CD8-positive, alpha-beta memory T cell (primary cell): ENCODE measurements around the gene HOMER3. TPM values are rescaled to one million over a fixed set of nuclear protein-coding genes. Genes with fewer than 3 reads are reported as not detected.
A peak's percentile ranks its signal among the peaks of the same experiment; 100 is the strongest.

ENCODE experiments used
- CTCF ChIA-PET: fragments of 350-600 bp; sonication (Branson Sonifier 250); formaldehyde crosslinking; loops from one replicate; lab custom pipeline; 2021; ENCODE audit warnings: antibody characterized with exemption; lab: Charles Lee
- POLR2A ChIA-PET: fragments of 350-600 bp; sonication (Branson Sonifier 250); formaldehyde crosslinking; loops from one replicate; lab custom pipeline; 2021; ENCODE audit warnings: antibody characterized with exemption; lab: Charles Lee
- DNase-seq, 5 donors: peaks; one replicate each; pipeline versions ENCODE4 v3.0.0 to v3.0.0-alpha.2; 2020 to 2022; ENCODE audit warnings: mixed read lengths in 1 of 5
- H3K27ac ChIP-seq: one replicate; pipeline ENCODE4 v1.7.0; 2013; ENCODE audit warnings: low read depth, mild to moderate bottlenecking, low read length, moderate library complexity
- H3K27me3 ChIP-seq: 2 replicates; pipeline ENCODE4 v1.7.0; 2013; ENCODE audit warnings: low read length, mild to moderate bottlenecking; ENCODE audit not compliant: insufficient read depth, poor library complexity, severe bottlenecking
- H3K36me3 ChIP-seq: 2 replicates; pipeline ENCODE4 v1.7.0; 2013; ENCODE audit warnings: mild to moderate bottlenecking, low read length, moderate library complexity; ENCODE audit not compliant: insufficient read depth
- H3K4me1 ChIP-seq: 2 replicates; pipeline ENCODE4 v1.7.0; 2013; ENCODE audit warnings: mild to moderate bottlenecking, low read length, moderate library complexity; ENCODE audit not compliant: insufficient read depth
- H3K4me3 ChIP-seq: 2 replicates; pipeline ENCODE4 v1.7.0; 2013; ENCODE audit warnings: mild to moderate bottlenecking, low read length
- H3K9me3 ChIP-seq: 2 replicates; pipeline ENCODE4 v1.7.0; 2013; ENCODE audit warnings: mild to moderate bottlenecking, low read length
- H3K27ac Mint-ChIP-seq, 8 donors: one replicate each; pipeline ENCODE4 v1.8.0; 2020 to 2021; ENCODE audit warnings: mixed read lengths in 8 of 8, mild to moderate bottlenecking in 6 of 8, inconsistent platforms in 3 of 8, moderate library complexity in 3 of 8
- H3K27me3 Mint-ChIP-seq, 2 donors: one replicate each; pipeline ENCODE4 v1.8.0; 2020 to 2021; ENCODE audit warnings: mixed read lengths in 2 of 2, mild to moderate bottlenecking in 1 of 2, moderate library complexity in 1 of 2
- H3K36me3 Mint-ChIP-seq, 3 donors: one replicate each; pipeline ENCODE4 v1.8.0; 2020 to 2021; ENCODE audit warnings: mixed read lengths in 3 of 3, inconsistent platforms in 1 of 3, mild to moderate bottlenecking in 1 of 3
- H3K4me1 Mint-ChIP-seq, 3 donors: one replicate each; pipeline ENCODE4 v1.8.0; 2020 to 2021; ENCODE audit warnings: mixed read lengths in 3 of 3, inconsistent platforms in 1 of 3, mild to moderate bottlenecking in 1 of 3
- H3K4me3 Mint-ChIP-seq, 7 donors: one replicate each; pipeline ENCODE4 v1.8.0; 2020 to 2021; ENCODE audit warnings: mixed read lengths in 7 of 7, mild to moderate bottlenecking in 6 of 7, moderate library complexity in 4 of 7, inconsistent platforms in 2 of 7
- H3K9me3 Mint-ChIP-seq, 5 donors: one replicate each; pipeline ENCODE4 v1.8.0; 2020 to 2022; ENCODE audit warnings: mixed read lengths in 5 of 5, mild to moderate bottlenecking in 3 of 5, moderate library complexity in 2 of 5, inconsistent platforms in 1 of 5
- polyA plus RNA-seq: library from polyadenylated mRNA; unstranded; fragments of 300-500 nt; fragmentation: Illumina TruSeq; gene quantifications from one replicate; pipeline ENCODE4 v1.2.3, GENCODE V29; 2021
- total RNA-seq, 2 experiments: library from RNA; stranded (reverse); gene quantifications; one replicate each; pipeline ENCODE4 v1.2.3, GENCODE V29; 2021

HOMER3 gene
- total RNA-seq: 1 to 10 TPM; 1.2 to 1.3 TPM
- 0.58 TPM for polyA plus RNA-seq

DNA sequence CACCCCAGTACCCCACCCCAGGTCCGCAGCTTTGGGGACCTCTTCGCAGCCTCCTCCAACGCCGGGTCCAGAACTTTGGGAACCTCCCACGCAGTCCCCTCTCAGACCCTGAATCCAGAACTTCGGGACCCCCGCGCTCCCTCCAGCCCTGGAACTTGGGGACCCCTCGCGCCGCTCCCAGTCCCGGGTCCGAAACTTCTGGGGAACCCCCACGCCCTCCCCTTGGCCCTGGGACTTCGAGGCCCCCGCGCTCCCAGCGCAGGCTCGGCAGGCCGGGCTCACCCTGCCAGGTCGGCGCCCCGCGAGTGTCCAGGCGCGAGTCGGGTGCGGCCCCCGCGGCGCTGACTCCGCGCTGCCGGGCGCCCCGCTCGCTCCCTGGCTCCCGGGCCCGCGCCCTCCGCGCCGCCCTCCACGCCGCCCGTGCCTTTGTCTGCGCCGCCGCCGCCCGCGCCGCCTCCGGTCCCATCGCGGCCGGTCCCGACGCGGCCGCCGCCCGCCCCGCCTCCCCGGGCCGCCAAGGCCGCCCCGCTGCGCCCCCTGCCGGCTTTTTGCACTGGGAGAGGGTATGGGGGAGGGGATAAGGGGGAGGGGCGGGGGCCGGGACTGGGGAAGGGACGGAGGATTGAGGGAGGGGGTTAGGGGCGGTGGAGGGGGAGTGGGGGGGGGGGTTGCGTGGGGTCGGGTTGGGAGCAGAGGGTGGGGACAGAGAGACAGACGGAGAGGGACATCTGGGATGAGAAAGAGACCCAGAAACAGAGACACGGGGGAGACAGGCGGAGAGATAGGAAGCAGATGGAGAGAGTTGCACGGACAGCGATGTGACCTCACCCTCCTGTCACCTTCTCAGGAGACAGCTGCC lies at the start of gene HOMER3:
Gene HOMER3 (minus strand): TSS at position 449 of the 859 bp plus-strand sequence. CDS start 2,235 bp downstream, outside the sequence.
- Mint-ChIP-seq H3K4me1 (peaks cover 8 to 19% (median 10%) of the 10 kb centered on the region in 3 donors), H3K36me3 (no peaks in the 10 kb centered on the region), H3K4me3 (peak within 1 kb of the TSS; percentile 60 to 85 (median 70)), H3K27me3 (peaks cover 26 to 34% of the 10 kb centered on the region in 2 donors), H3K27ac (peak within 1 kb of the TSS in 1 of 8 donors; percentile 6), H3K9me3 (no peaks in the 10 kb centered on the region)
- DNase-seq: peak; percentile 51 to 80 (median 64)
- ChIA-PET POLR2A (no interaction called here), CTCF (no interaction called here)
- Histone ChIP-seq H3K4me1 (peaks cover 6% of the 10 kb centered on the region), H3K4me3 (no peak within 1 kb of the TSS), H3K27me3 (peaks cover 5% of the 10 kb centered on the region), H3K36me3 (no peaks in the 10 kb centered on the region), H3K27ac (no peak within 1 kb of the TSS), H3K9me3 (no peaks in the 10 kb centered on the region)

DNA sequence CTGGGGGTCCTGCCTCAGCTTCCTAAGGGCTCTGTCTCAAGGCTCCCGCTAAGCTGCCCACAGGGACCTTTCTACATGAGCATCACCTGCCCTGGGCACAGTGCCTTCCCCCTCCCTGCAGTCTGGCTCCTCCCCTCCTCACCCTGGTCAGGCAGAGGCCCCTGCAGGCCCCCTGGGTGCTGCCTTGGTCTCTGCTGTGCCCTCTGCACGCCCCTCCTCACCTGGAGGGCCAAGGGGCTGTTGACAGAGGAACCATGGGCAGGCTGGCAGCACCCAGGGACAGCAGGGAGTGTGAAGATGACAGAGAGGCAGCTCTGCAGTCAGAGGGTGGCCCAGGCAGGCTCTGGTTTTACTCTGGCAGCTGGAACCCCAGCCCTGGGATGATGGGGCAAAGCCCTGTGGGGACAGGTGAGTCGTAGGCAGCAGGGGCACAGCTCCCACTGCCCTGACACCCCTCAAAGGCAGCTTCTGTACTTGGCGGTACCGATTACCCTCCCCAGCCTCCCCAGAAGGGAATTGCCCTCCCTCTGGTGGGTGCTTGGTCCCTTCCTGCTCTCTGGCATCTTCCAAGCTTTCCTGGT lies 49.2 kb upstream of the HOMER3 start:
- CTCF ChIA-PET: interaction anchor here (1.5 kb wide), 1 partner anchor 396 kb away, joined by 3 read pairs; no protein-coding TSS in a partner anchor
- DNase-seq: no peak
- POLR2A ChIA-PET: no interaction called here

DNA sequence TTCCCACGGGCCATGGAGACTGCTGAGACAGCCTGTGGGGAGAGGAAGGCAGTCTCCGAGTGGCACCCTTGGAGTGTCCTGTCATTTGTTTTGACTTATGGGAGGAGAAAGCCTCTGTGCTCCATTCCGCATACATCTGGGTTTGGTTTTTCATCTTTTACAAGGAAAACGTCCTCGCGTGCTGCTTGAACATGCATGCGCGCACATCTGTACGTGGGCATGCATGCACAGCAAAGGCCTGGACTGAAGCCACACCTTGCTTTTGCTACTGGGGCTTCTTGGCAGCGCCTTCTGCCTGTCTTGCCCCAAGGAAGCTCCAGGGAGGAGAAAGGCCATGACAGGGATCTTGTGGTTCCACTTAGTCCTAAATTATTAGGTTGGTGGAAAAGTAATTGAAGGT lies 48.3 kb upstream of the HOMER3 start:
- no peak overlapping the region for H3K27ac Mint-ChIP-seq
- no peaks in the 10 kb centered on the region for H3K9me3 Mint-ChIP-seq
- peaks cover 5% of the 10 kb centered on the region for H3K36me3 ChIP-seq
- ChIA-PET CTCF (interaction anchor here (1.5 kb wide), 1 partner anchor 395 kb away, joined by 3 read pairs; no protein-coding TSS in a partner anchor), POLR2A (no interaction called here)
- H3K27me3 Mint-ChIP-seq: peaks cover 0 to 8% of the 10 kb centered on the region in 2 donors
- H3K27ac ChIP-seq: no peak overlapping the region
- no peak overlapping the region for H3K4me3 Mint-ChIP-seq
- peaks cover 0 to 30% (median 10%) of the 10 kb centered on the region in 3 donors for H3K36me3 Mint-ChIP-seq
- no peak for DNase-seq
- no peaks in the 10 kb centered on the region for H3K9me3 ChIP-seq
- H3K27me3 ChIP-seq: peaks cover 4% of the 10 kb centered on the region
- no peaks in the 10 kb centered on the region for H3K4me1 Mint-ChIP-seq
- no peaks in the 10 kb centered on the region for H3K4me1 ChIP-seq
- H3K4me3 ChIP-seq: no peak overlapping the region

More for the DNA sequence above, 49.2 kb upstream of the HOMER3 start:
- no peaks in the 10 kb centered on the region for H3K4me1 ChIP-seq
- H3K27ac ChIP-seq: no peak overlapping the region
- H3K27me3 Mint-ChIP-seq: peaks cover 0 to 6% of the 10 kb centered on the region in 2 donors
- no peak overlapping the region for H3K4me3 Mint-ChIP-seq
- peaks cover 7% of the 10 kb centered on the region for H3K36me3 ChIP-seq
- H3K27me3 ChIP-seq: peaks cover 3% of the 10 kb centered on the region
- no peaks in the 10 kb centered on the region for H3K9me3 ChIP-seq
- H3K9me3 Mint-ChIP-seq: no peaks in the 10 kb centered on the region
- no peak overlapping the region for H3K27ac Mint-ChIP-seq
- H3K4me3 ChIP-seq: no peak overlapping the region
- H3K4me1 Mint-ChIP-seq: no peaks in the 10 kb centered on the region
- H3K36me3 Mint-ChIP-seq: peaks cover 0 to 38% (median 11%) of the 10 kb centered on the region in 3 donors

DNA sequence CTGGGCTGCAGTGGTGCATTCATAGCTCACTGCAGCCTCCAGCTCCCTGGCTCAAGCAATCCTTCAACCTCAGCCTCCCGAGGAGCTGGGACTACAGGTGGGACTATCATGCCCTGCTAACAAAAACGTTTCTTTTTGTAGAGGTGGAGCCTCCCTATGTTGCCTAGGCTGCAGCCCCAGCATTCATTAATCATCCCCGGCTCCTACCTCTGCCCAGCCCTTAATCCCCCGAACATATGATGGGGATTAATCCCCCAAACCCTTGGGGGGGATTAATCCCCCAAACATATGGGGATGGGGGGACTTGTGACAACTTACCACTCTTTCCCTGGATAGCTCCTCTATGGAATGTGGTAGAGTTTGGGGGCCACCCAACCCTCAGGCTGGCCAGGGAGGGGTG lies 46.4 kb upstream of the HOMER3 start:
- H3K36me3 ChIP-seq: no peaks in the 10 kb centered on the region
- Mint-ChIP-seq H3K4me1 (no peaks in the 10 kb centered on the region), H3K4me3 (no peak overlapping the region), H3K9me3 (no peaks in the 10 kb centered on the region), H3K36me3 (peaks cover 0 to 11% (median 0%) of the 10 kb centered on the region in 3 donors), H3K27ac (peak overlapping the region in 1 of 8 donors; percentile 38), H3K27me3 (peaks cover 4 to 12% of the 10 kb centered on the region in 2 donors)
- H3K27me3 ChIP-seq: peaks cover 8% of the 10 kb centered on the region
- CTCF ChIA-PET: interaction anchor here (1.0 kb wide), 1 partner anchor 537 kb away, joined by 3 read pairs; no protein-coding TSS in a partner anchor
- no peak overlapping the region for H3K27ac ChIP-seq
- no peaks in the 10 kb centered on the region for H3K9me3 ChIP-seq
- no peak for DNase-seq
- no peaks in the 10 kb centered on the region for H3K4me1 ChIP-seq
- POLR2A ChIA-PET: no interaction called here
- H3K4me3 ChIP-seq: no peak overlapping the region

DNA sequence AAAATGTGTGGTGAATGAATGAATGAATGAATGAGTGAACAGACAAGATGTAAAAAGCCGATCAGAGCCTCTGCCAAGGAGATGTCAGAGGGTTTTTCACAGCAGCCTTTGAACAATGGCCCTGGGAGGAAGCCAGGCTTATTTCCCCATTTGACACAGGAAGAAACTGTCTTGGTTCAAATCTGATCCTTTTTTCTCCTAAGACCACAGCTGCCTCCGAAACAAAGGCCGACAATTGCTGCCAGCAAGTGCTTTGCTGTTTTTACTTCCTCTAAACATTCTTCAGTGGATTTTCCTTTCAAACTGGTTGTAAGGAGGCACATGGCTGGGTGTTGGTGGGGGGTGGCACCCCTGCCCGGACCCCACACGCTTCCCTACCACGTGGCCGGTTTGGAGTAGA lies 44.2 kb upstream of the HOMER3 start:
- DNase-seq: no peak
- POLR2A ChIA-PET: no interaction called here
- no peaks in the 10 kb centered on the region for H3K4me1 Mint-ChIP-seq
- no peak overlapping the region for H3K4me3 Mint-ChIP-seq
- Histone ChIP-seq H3K27ac (no peak overlapping the region), H3K36me3 (no peaks in the 10 kb centered on the region), H3K4me1 (no peaks in the 10 kb centered on the region), H3K27me3 (peaks cover 8% of the 10 kb centered on the region), H3K9me3 (no peaks in the 10 kb centered on the region), H3K4me3 (no peak overlapping the region)
- CTCF ChIA-PET: no interaction called here
- H3K27me3 Mint-ChIP-seq: peaks cover 10 to 17% of the 10 kb centered on the region in 2 donors
- H3K27ac Mint-ChIP-seq: no peak overlapping the region
- H3K36me3 Mint-ChIP-seq: no peaks in the 10 kb centered on the region
- no peaks in the 10 kb centered on the region for H3K9me3 Mint-ChIP-seq

DNA sequence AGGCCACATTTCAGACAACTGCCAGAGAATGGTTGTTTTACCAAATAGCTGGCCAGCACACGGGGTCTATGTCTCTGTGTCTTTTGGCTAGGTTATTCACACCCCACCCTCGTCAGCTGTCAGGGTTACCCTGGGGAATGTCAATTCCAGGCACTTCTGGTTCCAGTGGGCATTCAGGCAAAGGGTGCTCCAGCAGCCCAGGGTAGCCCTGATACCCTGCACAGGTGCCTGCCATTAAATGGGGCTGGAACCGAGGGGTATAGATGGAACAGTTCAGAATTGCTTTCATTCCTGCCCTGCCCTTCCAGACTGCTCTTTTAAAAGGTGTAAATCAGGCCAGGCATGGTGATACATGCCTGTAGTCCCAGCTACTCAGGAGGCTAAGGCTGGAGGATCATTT lies 43.2 kb upstream of the HOMER3 start:
- Histone ChIP-seq H3K27me3 (peaks cover 8% of the 10 kb centered on the region), H3K4me1 (no peaks in the 10 kb centered on the region), H3K4me3 (no peak overlapping the region), H3K36me3 (no peaks in the 10 kb centered on the region), H3K27ac (no peak overlapping the region), H3K9me3 (no peaks in the 10 kb centered on the region)
- ChIA-PET POLR2A (no interaction called here), CTCF (no interaction called here)
- H3K36me3 Mint-ChIP-seq: no peaks in the 10 kb centered on the region
- no peak overlapping the region for H3K27ac Mint-ChIP-seq
- no peak for DNase-seq
- no peaks in the 10 kb centered on the region for H3K4me1 Mint-ChIP-seq
- no peaks in the 10 kb centered on the region for H3K9me3 Mint-ChIP-seq
- peaks cover 13 to 17% of the 10 kb centered on the region in 2 donors for H3K27me3 Mint-ChIP-seq
- H3K4me3 Mint-ChIP-seq: no peak overlapping the region

DNA sequence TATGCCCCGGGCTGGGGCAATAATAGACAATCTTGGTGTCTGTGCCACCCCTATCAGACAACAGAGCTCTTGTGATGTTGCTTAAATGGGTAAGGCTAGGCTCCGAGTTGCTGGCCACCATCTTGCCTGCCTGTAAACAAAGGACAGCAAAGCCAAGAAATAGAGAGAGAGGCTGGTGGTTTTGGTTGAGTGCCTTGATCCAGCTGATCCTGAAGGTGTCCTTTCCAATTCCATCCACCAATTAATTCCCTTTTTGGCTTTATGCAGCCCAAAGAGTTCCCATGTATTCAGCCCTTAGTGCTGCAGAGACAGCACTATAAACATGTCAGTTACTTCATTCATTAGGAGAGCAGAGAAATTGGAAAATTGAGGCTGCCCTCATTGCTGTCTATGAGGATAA lies 41.7 kb upstream of the HOMER3 start:
- POLR2A ChIA-PET: no interaction called here
- Histone ChIP-seq H3K27me3 (peaks cover 8% of the 10 kb centered on the region), H3K36me3 (no peaks in the 10 kb centered on the region), H3K27ac (no peak overlapping the region), H3K9me3 (no peaks in the 10 kb centered on the region), H3K4me3 (no peak overlapping the region), H3K4me1 (no peaks in the 10 kb centered on the region)
- Mint-ChIP-seq H3K9me3 (no peaks in the 10 kb centered on the region), H3K4me1 (no peaks in the 10 kb centered on the region), H3K27me3 (peaks cover 17 to 19% of the 10 kb centered on the region in 2 donors), H3K36me3 (no peaks in the 10 kb centered on the region), H3K4me3 (no peak overlapping the region), H3K27ac (no peak overlapping the region)
- CTCF ChIA-PET: no interaction called here
- no peak for DNase-seq
